ENCODE results near the gene ZFHX3.

- TF ChIP-seq CTCF (IDR thresholded peaks at IDR 0.05), result no peak
- no peak for TF ChIP-seq POLR2A (IDR thresholded peaks at IDR 0.05)
These were observed 254.9 kb downstream of the ZFHX3 start for GRCh38 chr16:72793017-72793416.

Measured in uterus (tissue), 2 donors.